Prostate gland (tissue), 2 donors: ENCODE results near the gene ECM1.

Experiments used
- POLR2A ChIP-seq: fragments of 450-650 bp; IDR thresholded peaks from one replicate; pipeline ENCODE4 v1.6.1; 2016; ENCODE audit warnings: antibody characterized with exemption, mild to moderate bottlenecking
- POLR2AphosphoS5 ChIP-seq: sonication (generic); formaldehyde crosslinking; IDR thresholded peaks from one replicate; pipeline ENCODE4 v1.6.1; 2017; ENCODE audit warnings: antibody characterized with exemption
- TF ChIP-seq, protein P1 (sequence below), 4 experiments: fragments of 200-600 bp in 2 of 4; fragments of 450-650 bp in 2 of 4; sonication (generic) in 2 of 4; IDR thresholded peaks; 1 replicate in 3 of 4; 2 replicates in 1 of 4; pipeline ENCODE4 v1.5.1; 2016 to 2019; ENCODE audit warnings: antibody characterized with exemption in 4 of 4, mild to moderate bottlenecking in 2 of 4, moderate library complexity in 2 of 4

- TF ChIP-seq, protein P1, sequence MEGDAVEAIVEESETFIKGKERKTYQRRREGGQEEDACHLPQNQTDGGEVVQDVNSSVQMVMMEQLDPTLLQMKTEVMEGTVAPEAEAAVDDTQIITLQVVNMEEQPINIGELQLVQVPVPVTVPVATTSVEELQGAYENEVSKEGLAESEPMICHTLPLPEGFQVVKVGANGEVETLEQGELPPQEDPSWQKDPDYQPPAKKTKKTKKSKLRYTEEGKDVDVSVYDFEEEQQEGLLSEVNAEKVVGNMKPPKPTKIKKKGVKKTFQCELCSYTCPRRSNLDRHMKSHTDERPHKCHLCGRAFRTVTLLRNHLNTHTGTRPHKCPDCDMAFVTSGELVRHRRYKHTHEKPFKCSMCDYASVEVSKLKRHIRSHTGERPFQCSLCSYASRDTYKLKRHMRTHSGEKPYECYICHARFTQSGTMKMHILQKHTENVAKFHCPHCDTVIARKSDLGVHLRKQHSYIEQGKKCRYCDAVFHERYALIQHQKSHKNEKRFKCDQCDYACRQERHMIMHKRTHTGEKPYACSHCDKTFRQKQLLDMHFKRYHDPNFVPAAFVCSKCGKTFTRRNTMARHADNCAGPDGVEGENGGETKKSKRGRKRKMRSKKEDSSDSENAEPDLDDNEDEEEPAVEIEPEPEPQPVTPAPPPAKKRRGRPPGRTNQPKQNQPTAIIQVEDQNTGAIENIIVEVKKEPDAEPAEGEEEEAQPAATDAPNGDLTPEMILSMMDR (IDR thresholded peaks at IDR 0.05), result no peak
- TF ChIP-seq POLR2A (no peak), POLR2AphosphoS5 (no peak)
Measured at GRCh38 chr1:150558761-150559655, 51.1 kb downstream of the ECM1 start.
